Skin epidermis (tissue), 12 donors: ENCODE data around the gene RGS3.

Experiments used
- H3K27ac ChIP-seq, 21 experiments: fragments of 200-600 bp; sonication (generic) in 11 of 21; one replicate each; pipeline ENCODE4 v1.5.0; 2020; ENCODE audit warnings: mild to moderate bottlenecking in 3 of 21, inconsistent platforms in 2 of 21, moderate library complexity in 2 of 21
- H3K4me3 ChIP-seq, 7 experiments: fragments of 200-600 bp; sonication (generic) in 2 of 7; one replicate each; pipeline ENCODE4 v1.5.0; 2020; ENCODE audit warnings: inconsistent platforms in 2 of 7, mild to moderate bottlenecking in 2 of 7, moderate library complexity in 1 of 7

The RGS3 gene

DNA sequence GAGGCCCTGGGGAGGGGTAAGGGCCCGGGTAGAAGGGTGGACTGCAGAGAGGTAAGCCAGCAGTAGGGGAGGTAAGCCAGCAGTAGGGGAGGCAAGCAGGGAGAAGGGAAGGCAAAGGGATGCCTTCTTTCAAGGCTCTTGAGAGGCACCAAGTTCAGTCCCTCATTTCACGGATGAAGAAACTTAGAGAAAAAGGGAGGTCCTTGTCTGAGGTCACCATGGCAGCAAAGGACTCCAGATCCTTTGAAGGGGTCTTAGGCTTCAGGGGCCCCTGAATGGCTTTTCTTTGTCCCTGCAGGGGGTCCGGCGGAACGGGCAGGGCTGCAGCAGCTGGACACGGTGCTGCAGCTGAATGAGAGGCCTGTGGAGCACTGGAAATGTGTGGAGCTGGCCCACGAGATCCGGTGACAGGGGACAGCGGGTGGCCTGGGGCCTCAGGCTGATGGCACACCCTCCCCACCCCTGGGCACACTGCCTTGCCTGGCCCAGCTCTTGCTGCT is 42.6 kb downstream of the RGS3 start:
- H3K27ac ChIP-seq = no peak overlapping the region
- H3K4me3 ChIP-seq = no peak overlapping the region

DNA sequence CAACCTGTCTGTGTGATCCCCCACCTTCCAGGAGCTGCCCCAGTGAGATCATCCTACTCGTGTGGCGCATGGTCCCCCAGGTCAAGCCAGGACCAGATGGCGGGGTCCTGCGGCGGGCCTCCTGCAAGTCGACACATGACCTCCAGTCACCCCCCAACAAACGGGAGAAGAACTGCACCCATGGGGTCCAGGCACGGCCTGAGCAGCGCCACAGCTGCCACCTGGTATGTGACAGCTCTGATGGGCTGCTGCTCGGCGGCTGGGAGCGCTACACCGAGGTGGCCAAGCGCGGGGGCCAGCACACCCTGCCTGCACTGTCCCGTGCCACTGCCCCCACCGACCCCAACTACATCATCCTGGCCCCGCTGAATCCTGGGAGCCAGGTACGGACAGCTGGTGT is 43.7 kb downstream of the RGS3 start:
- Histone ChIP-seq H3K27ac (no peak overlapping the region), H3K4me3 (no peak overlapping the region)

- Histone ChIP-seq H3K4me3 (no peak overlapping the region), H3K27ac (no peak overlapping the region)
Measured at GRCh38 chr9:113508111-113508749, 44.7 kb downstream of the RGS3 start.

GRCh38 chr9:113509463-113509862 is 45.9 kb downstream of the RGS3 start:
- no peak overlapping the region for H3K4me3 ChIP-seq
- no peak overlapping the region for H3K27ac ChIP-seq

GRCh38 chr9:113511047-113511521 is 47.6 kb downstream of the RGS3 start:
- Histone ChIP-seq H3K27ac (peak overlapping the region in 2 of 21 experiments; percentile 52 to 68), H3K4me3 (no peak overlapping the region)

DNA sequence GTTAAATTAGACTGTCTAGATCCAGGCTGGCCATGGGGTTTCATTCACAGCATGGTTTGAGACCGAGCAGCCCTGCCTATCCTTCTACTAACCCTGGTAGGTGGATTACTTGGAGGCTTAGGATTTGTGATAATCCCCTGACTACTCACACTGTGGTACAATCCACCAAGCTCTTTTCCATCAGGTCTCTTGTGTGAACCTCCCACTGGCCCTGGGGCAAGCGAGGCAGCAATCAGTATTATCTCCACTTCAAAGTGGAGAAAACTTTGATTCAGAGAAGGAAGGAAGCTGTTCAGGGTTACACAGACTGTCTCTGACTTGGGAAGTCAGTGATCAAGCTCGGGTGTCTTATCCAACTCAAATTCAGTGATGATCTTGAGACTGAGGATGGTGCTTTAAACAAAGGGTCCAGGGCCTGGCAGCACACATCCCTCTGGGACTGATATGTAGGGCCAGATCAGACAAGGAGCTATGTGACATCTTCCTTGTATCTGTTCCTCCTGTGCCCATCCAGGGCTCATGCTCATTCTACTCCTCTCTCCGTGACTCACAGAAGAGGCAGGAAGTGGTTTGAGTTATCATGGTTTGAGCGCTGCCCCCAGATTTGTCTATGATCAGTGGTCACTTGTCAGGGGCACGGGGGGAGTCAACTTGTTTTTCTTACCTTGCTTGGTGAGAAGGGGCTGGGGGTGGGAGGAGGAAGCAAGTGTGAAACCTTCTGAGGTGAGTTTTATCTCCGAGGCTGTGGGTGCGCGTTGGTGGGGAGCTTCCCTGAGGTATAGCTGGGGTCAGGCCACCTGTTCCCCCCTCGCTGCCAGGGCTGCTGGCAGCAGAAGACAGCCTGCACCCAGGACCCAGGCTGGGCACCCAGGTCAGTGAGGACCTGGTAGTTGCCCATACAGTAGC is 48.6 kb downstream of the RGS3 start:
- no peak overlapping the region for H3K4me3 ChIP-seq
- peak overlapping the region in 9 of 21 experiments; percentile 28 to 78 (median 65) for H3K27ac ChIP-seq

GRCh38 chr9:113513111-113513510 is 49.6 kb downstream of the RGS3 start:
- H3K27ac ChIP-seq = peak overlapping the region in 4 of 21 experiments; percentile 68 to 78 (median 74)
- no peak overlapping the region for H3K4me3 ChIP-seq

DNA sequence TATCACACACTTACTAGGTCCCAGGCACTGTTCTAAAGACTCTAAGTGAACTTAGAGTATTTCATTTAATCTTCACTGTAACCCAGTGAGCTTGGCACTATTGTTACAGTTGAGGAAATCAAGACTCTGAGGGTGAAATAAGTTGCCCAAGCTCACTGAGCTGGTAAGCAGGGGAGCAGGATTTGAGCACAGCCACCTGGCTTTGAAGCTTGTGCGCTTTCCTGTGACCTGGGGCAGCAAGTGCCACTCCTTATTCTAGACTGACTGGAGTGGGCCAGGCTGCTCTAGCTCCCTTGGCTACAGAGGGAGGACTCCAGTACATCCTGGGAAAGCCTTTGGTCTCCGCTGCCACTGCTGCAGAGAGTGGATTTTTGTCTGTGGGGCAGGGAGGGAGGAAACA is 50.0 kb downstream of the RGS3 start:
- no peak overlapping the region for H3K27ac ChIP-seq
- no peak overlapping the region for H3K4me3 ChIP-seq

DNA sequence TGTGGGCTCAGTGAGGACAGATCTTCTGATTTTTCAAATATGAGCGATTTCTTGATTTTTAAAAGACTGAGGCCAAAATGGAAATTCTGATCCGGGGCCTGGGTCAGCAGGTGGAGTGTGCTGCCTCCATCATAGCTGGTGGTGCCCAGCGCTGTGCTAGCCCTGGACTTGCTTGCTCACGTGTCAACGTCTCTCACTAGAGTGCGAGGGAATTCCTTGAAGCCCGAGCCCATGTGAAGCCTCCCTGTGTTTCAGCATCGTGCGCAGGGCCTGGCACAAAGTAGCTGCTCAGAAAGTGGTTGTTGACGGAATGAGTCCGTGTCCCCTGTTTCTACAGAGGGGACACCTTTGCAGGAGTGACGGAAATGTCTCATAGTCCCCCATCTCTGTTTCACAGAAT is 50.5 kb downstream of the RGS3 start:
- Histone ChIP-seq H3K4me3 (no peak overlapping the region), H3K27ac (no peak overlapping the region)

- Histone ChIP-seq H3K4me3 (no peak overlapping the region), H3K27ac (no peak overlapping the region)
Measured at GRCh38 chr9:113514748-113515147, 51.2 kb downstream of the RGS3 start.

DNA sequence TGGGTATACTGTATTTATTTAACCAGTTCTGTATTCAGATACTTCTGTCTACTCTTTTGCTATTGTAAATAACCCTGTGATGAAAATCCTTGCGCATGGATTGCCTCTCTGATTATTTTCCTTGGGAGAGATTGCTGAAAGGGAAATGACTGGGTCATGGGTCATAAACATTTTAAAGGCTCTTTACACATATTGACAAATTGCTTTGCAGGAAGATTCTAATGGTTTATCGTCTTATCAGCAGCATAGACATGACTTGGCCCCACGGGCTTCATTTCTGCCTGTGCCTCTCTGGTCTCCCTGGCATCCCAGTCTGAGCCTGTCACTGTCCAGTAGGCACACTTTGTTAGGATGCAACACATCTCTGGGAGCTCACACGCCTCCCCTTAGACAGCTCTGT is 52.3 kb downstream of the RGS3 start:
- Histone ChIP-seq H3K4me3 (no peak overlapping the region), H3K27ac (no peak overlapping the region)

DNA sequence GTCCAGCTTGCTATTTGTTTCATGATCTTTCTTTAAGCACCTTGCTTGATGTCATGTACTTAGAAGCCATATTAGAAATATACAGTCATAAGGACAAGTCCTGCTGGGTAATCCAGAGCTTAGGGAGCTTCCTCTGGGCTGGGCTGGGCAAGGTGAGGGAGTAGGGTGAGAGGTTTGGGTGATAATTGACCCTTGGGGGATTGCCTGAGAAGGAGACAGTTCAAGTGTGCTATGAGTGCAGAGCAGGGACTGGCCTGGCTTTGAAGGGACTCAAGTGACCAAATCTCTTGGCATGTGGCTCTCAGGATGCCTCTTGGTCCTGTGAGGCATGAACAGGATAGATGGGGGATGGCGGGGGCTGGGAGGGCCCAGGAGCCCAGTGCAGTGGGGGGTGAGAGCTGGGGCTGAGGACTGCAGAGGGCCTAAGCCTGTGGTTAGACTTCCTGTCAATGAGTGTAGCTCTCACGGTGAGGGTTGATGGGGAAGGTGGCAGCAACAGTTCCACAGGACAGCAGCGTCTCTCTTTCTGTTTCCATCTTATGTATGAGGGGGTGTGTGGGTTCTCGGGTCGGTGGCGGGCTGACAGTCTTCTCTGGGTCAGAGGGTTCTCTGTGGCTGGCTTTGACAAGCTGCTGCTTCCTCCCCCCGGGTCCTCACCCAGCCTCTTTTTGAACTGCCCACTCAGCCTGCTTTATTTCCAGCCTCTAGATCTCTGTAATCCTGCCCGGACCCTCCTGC is 53.5 kb downstream of the RGS3 start:
- H3K4me3 ChIP-seq = peak overlapping the region in 5 of 7 experiments; percentile 4 to 24 (median 14)
- H3K27ac ChIP-seq = peak overlapping the region in 12 of 21 experiments; percentile 2 to 87 (median 47)

DNA sequence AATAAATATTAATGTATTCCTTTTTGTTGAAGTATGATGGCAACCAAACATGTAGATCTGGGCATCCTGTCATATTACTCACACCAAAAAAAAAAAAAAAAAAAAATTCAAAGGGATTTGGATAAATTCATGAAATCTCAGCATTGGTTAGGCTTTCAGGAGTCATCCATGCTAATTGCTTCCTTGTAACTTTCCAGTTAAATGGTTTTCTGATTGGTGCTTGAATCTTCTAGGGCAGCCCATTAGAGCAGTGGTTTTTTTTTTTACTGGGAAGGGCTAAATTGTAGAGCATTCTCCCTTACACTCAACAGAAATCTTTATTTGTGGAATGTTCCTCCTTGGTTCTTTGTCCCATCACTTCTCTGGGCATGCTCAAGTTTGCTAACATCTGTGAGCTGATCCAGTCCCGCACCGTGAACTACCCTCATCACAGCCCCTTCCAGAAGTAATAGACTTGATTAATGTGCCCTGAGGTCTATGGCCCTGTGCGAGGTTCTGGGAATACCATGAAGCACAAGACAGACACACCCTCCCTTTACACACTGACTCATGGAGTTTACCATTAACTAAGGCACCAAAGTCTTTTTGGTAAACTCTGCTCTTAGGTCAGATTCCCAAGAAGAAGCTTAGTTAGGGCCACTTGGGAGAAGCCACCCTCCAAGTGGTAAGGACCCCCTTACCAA is 56.0 kb downstream of the RGS3 start:
- Histone ChIP-seq H3K27ac (peak overlapping the region in 7 of 21 experiments; percentile 14 to 85 (median 35)), H3K4me3 (peak overlapping the region in 1 of 7 experiments; percentile 14)

DNA sequence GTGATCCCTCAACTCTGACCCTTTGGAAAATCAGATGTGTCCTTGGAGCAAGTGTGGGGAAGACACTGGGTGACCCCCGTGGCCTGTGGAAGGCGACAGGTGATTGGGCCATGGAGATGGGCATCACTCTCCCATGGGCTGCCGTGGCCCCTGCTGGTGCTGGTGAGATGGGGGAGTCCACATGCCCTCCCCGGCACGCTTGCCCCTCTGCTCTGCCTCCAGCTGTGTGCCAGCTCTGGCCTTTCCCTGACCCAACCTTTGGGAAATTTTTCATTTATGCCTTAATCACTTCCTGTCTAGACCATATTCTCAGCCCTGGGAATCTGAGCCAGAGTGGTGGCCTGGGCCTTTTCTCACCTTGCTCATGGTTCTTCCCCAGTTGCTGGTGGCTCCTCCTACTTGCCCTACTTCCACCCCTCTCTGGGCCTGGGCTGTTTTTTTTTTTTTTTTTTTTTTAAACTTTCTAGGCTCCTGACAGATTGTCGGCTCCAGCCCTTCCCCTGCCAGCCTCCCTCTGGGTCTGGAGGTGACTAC is 56.6 kb downstream of the RGS3 start:
- Histone ChIP-seq H3K4me3 (no peak overlapping the region), H3K27ac (peak overlapping the region in 6 of 21 experiments; percentile 14 to 49 (median 27))

- Histone ChIP-seq H3K27ac (no peak overlapping the region), H3K4me3 (no peak overlapping the region)
Measured at GRCh38 chr9:113521693-113522255, 58.2 kb downstream of the RGS3 start.

GRCh38 chr9:113522419-113522818 is 58.9 kb downstream of the RGS3 start:
- Histone ChIP-seq H3K27ac (peak overlapping the region in 4 of 21 experiments; percentile 7 to 69 (median 12)), H3K4me3 (no peak overlapping the region)

GRCh38 chr9:113522858-113523257 is 59.3 kb downstream of the RGS3 start:
- Histone ChIP-seq H3K27ac (peak overlapping the region in 9 of 21 experiments; percentile 7 to 71 (median 59)), H3K4me3 (no peak overlapping the region)

GRCh38 chr9:113523421-113524141 is 60.1 kb downstream of the RGS3 start:
- Histone ChIP-seq H3K4me3 (no peak overlapping the region), H3K27ac (peak overlapping the region in 15 of 21 experiments; percentile 5 to 73 (median 55))
